K562 (cell line): ENCODE measurements around the gene IQCN. TPM values are rescaled to one million over a fixed set of nuclear protein-coding genes. Genes with fewer than 3 reads are reported as not detected.

Source experiments
- ARID1B ChIP-seq: fragments of 450-650 bp; IDR thresholded peaks from 2 replicates; pipeline ENCODE4 v1.6.1; 2016; ENCODE audit warnings: antibody characterized with exemption, mild to moderate bottlenecking, inconsistent platforms
- ATF4 ChIP-seq: fragments of 450-650 bp; formaldehyde crosslinking; IDR thresholded peaks from 2 replicates; pipeline ENCODE4 v1.4.0; 2022; ENCODE audit warnings: mild to moderate bottlenecking, moderate library complexity
- BRD9 ChIP-seq: fragments of 450-650 bp; IDR thresholded peaks from 2 replicates; pipeline ENCODE4 v1.6.1; 2018; ENCODE audit warnings: low read depth; ENCODE audit not compliant: partially characterized antibody
- CBX1 ChIP-seq: sonication (generic); IDR thresholded peaks from 2 replicates; pipeline ENCODE4 v1.6.1; 2016; ENCODE audit warnings: antibody characterized with exemption, low read depth, mild to moderate bottlenecking
- CHD2 ChIP-seq: IDR thresholded peaks from 2 replicates; pipeline ENCODE4 v1.6.1; 2011; ENCODE audit warnings: low read depth, low read length
- DIDO1 ChIP-seq: fragments of 450-650 bp; IDR thresholded peaks from 2 replicates; pipeline ENCODE4 v1.6.1; 2016; ENCODE audit warnings: low read depth, missing biosample characterization, missing genetic modification characterization
- E2F8 ChIP-seq: fragments of 450-650 bp; IDR thresholded peaks from 2 replicates; pipeline ENCODE4 v1.7.1; 2018; ENCODE audit warnings: mild to moderate bottlenecking, low read depth; ENCODE audit not compliant: partially characterized antibody
- ETV6 ChIP-seq, 3 experiments: fragments of 150-350 bp in 1 of 3; sonication (generic) in 1 of 3; formaldehyde crosslinking in 1 of 3; IDR thresholded peaks; 2 replicates each; pipeline versions ENCODE4 v1.6.1 to v1.8.0; 2014 to 2022; ENCODE audit warnings: borderline replicate concordance in 2 of 3, low read depth in 2 of 3, antibody characterized with exemption in 1 of 3, low read length in 1 of 3, mild to moderate bottlenecking in 1 of 3, missing genetic modification reagents in 1 of 3
- IFI16 ChIP-seq: fragments of 250-450 bp; sonication (Bioruptor Pico); IDR thresholded peaks from 2 replicates; pipeline ENCODE4 v2.1.2; 2022; ENCODE audit warnings: mild to moderate bottlenecking, inconsistent platforms
- IRF1 ChIP-seq: sonication (generic); formaldehyde crosslinking; IDR thresholded peaks from 2 replicates; pipeline ENCODE4 v1.8.0; 2022; ENCODE audit warnings: missing genetic modification reagents, mild to moderate bottlenecking, borderline replicate concordance
- KDM2B ChIP-seq: fragments of 250-450 bp; sonication (Bioruptor Pico); IDR thresholded peaks from 2 replicates; pipeline ENCODE4 v1.8.0; 2021; ENCODE audit warnings: mild to moderate bottlenecking, moderate library complexity
- MAFF ChIP-seq: IDR thresholded peaks from 2 replicates; pipeline ENCODE4 v1.6.1; 2012; ENCODE audit warnings: low read length, improper control_type of control experiment
- POLR2G ChIP-seq: fragments of 200-400 bp; formaldehyde crosslinking; IDR thresholded peaks from 2 replicates; pipeline ENCODE4 v1.6.1; 2017; ENCODE audit warnings: low read depth, mild to moderate bottlenecking, antibody characterized with exemption, low read length, moderate library complexity
- PRMT5 ChIP-seq: sonication (generic); formaldehyde crosslinking; IDR thresholded peaks from 2 replicates; pipeline ENCODE4 v1.5.0; 2020; ENCODE audit warnings: missing genetic modification reagents
- PTBP1 ChIP-seq: fragments of 200-400 bp; formaldehyde crosslinking; IDR thresholded peaks from 2 replicates; pipeline ENCODE4 v1.6.1; 2017; ENCODE audit warnings: low read depth, low read length
- RUNX1 ChIP-seq: sonication (generic); IDR thresholded peaks from 2 replicates; pipeline ENCODE4 v1.6.1; 2016; ENCODE audit warnings: antibody characterized with exemption, low read depth
- ZC3H4 ChIP-seq: sonication (generic); formaldehyde crosslinking; IDR thresholded peaks from 2 replicates; pipeline ENCODE4 v1.9.0; 2021; ENCODE audit warnings: missing genetic modification reagents, borderline replicate concordance
- ZEB2 ChIP-seq: fragments of 450-650 bp; IDR thresholded peaks from 2 replicates; pipeline ENCODE4 v1.6.1; 2016
- ZNF143 ChIP-seq: sonication (generic); formaldehyde crosslinking; IDR thresholded peaks from 2 replicates; pipeline ENCODE4 v1.9.0; 2022; ENCODE audit warnings: mild to moderate bottlenecking, missing genetic modification reagents
- ZNF239 ChIP-seq: fragments of 250-450 bp; sonication (Bioruptor Pico); IDR thresholded peaks from 2 replicates; pipeline ENCODE4 v1.4.0; 2020; ENCODE audit warnings: mild to moderate bottlenecking
- ZNF57 ChIP-seq: fragments of 450-650 bp; formaldehyde crosslinking; IDR thresholded peaks from 2 replicates; pipeline ENCODE4 v1.4.0; 2020; ENCODE audit warnings: mild to moderate bottlenecking, moderate library complexity
- polyA plus RNA-seq, 8 experiments: library from polyadenylated mRNA; depleted of rRNA in 4 of 8; stranded (reverse) in 5 of 8; unstranded in 3 of 8; fragments of >200 nt; fragmentation: Nextera tagmentation in 2 of 8; fragmentation: Illumina TruSeq in 1 of 8; extraction: Ambion mirVana in 2 of 8; extraction: Trizol in 1 of 8; gene quantifications; 2 replicates each; pipeline versions ENCODE4 v1.2.1 to v1.2.3, GENCODE V29; 2011 to 2014; ENCODE audit warnings: inconsistent platforms in 1 of 8, missing spikeins in 1 of 8
- total RNA-seq, 7 experiments: library from RNA; depleted of rRNA in 6 of 7; stranded (reverse); fragments of >200 nt in 6 of 7; fragmentation: Illumina TruSeq in 2 of 7; extraction: Trizol in 2 of 7; gene quantifications; 2 replicates each; pipeline versions ENCODE4 v1.2.1 to v1.2.3, GENCODE V29; 2011 to 2021; ENCODE audit warnings: low replicate concordance in 1 of 7
- TF ChIP-seq, protein P1 (sequence below), 2 experiments: IDR thresholded peaks; 2 replicates each; pipeline ENCODE4 v1.6.1; 2011; ENCODE audit warnings: borderline replicate concordance in 1 of 2, control low read depth in 1 of 2, low read depth in 1 of 2, low read length in 1 of 2, mild to moderate bottlenecking in 1 of 2, mixed read lengths in 1 of 2, moderate library complexity in 1 of 2; ENCODE audit not compliant: insufficient read depth in 1 of 2, insufficient read length in 1 of 2, poor library complexity in 1 of 2, severe bottlenecking in 1 of 2; ENCODE audit errors: extremely low read depth in 1 of 2

The IQCN gene
- total and polyA plus RNA-seq, 9 of the 15 experiments (the other 6 are each of a cell fraction or from before 2014, with no cell fraction given), result 0.01 to 0.07 (median 0.04) TPM; not detected in 3

DNA sequence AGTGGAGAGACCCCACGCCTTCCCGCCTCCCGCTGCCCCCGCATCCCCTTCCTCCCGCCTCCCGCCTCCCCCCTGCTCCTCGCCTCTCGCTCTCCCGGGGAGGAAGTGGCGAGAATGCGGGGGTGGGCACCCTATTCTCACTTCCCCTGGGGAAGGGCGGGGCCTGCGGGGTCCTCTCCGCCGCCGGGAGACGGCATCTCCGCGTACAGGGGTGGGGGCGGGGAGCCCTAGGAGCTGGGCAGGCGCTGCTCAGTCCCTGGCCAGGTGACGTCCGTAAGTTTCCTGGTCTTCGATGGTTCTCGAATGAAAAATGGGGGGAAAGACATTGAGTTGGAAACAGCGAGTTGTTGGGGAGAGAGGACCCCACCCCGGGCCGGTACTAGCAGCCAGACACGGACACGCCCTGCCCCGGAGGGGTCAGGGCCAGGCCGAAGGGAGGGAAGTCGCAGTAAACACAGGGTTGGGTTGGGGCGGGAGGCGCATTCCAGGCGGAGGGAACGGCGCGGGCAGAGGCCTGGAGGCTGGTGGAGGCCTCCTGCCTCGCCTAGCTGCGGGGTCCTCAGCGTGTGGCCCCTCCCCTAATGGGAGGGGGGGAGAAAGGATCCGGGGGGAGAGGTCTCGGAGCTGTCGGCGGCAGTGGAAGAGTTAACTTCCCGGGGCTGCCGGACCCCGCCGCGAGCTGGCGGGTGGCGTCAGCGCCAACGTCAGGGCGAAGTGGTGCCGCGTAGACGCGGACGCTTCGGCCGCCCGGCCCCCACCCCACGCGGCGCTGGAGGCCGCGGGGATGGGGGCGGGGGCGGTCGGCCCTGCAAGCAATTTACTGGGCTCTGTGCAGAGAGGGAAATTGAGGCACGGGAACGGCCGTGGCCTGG, 17.6 kb upstream of the IQCN start (continued):
- TF ChIP-seq KDM2B (CRISPR knock-in tag), result no peak
- no peak for TF ChIP-seq PRMT5
- peak; percentile 29; the same call in 1 of the 2 replicates for TF ChIP-seq ATF4 (CRISPR knock-in tag)
- TF ChIP-seq IRF1 (CRISPR knock-in tag), result no peak
- TF ChIP-seq E2F8, result peak; percentile 27
- TF ChIP-seq CBX1, result peak; percentile 13; the same call in 1 of the 2 replicates
- TF ChIP-seq ZNF143 (CRISPR knock-in tag), result no peak
- TF ChIP-seq CHD2, result peak; percentile 56
- no peak for TF ChIP-seq ZNF57
- no peak for TF ChIP-seq MAFF
- no peak for TF ChIP-seq IFI16
- TF ChIP-seq RUNX1, result no peak; the same call in 1 of the 2 replicates
- TF ChIP-seq, protein P1, sequence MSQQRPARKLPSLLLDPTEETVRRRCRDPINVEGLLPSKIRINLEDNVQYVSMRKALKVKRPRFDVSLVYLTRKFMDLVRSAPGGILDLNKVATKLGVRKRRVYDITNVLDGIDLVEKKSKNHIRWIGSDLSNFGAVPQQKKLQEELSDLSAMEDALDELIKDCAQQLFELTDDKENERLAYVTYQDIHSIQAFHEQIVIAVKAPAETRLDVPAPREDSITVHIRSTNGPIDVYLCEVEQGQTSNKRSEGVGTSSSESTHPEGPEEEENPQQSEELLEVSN (IDR thresholded peaks at IDR 0.05; ENCODE audit: borderline replicate concordance in 1 of 2, extremely low read depth in 1 of 2, insufficient read depth in 1 of 2, insufficient read length in 1 of 2, low read depth in 1 of 2, low read length in 1 of 2, poor library complexity in 1 of 2, severe bottlenecking in 1 of 2), result peak; percentile 79 to 83
- TF ChIP-seq BRD9, result peak; percentile 65
- peak; percentile 94 for TF ChIP-seq ZC3H4 (CRISPR knock-in tag)
- TF ChIP-seq ZEB2, result peak; percentile 21; the same call in 1 of the 2 replicates
- TF ChIP-seq DIDO1, result no peak
- peak; percentile 88 for TF ChIP-seq POLR2G
- no peak for TF ChIP-seq ZNF239 (CRISPR knock-in tag)
- TF ChIP-seq ETV6 (IDR thresholded peaks at IDR 0.05; ENCODE audit: borderline replicate concordance in 1 of 2, low read depth in 2 of 2, low read length in 1 of 2), result peak; percentile 71 to 79; a peak in 2 of 4 replicates
- no peak for TF ChIP-seq ETV6 (CRISPR knock-in tag; IDR thresholded peaks at IDR 0.05; ENCODE audit: borderline replicate concordance)
- TF ChIP-seq PTBP1, result peak; percentile 58; the same call in 1 of the 2 replicates
- peak; percentile 59 for TF ChIP-seq ARID1B
